HG03469 (cell line): ENCODE results near the gene IL36G.

Experiments
- ATAC-seq: cut with Tn5 transposase; IDR thresholded peaks from one replicate; pipeline ENCODE4 v1.9.1; 2021; ENCODE audit warnings: mild to moderate bottlenecking, moderate library complexity, moderate number of reproducible peaks; ENCODE audit not compliant: unreplicated experiment

IL36G gene

GRCh38 chr2:112972423-112973086, 5.3 kb upstream of the IL36G start:
- no peak for ATAC-seq

GRCh38 chr2:112973156-112973555, 4.7 kb upstream of the IL36G start:
- ATAC-seq, result no peak

GRCh38 chr2:112979731-112980130, 1.9 kb downstream of the IL36G start:
- ATAC-seq, result no peak

- no peak for ATAC-seq
Observed at GRCh38 chr2:112980537-112980936, 2.7 kb downstream of the IL36G start.

GRCh38 chr2:112985090-112985489, 7.3 kb downstream of the IL36G start:
- ATAC-seq, result no peak

- ATAC-seq, result no peak
Observed at GRCh38 chr2:112989611-112990010, 11.8 kb downstream of the IL36G start.

- ATAC-seq, result no peak
Observed at GRCh38 chr2:112993831-112994230, 16.0 kb downstream of the IL36G start.

- no peak for ATAC-seq
Observed at GRCh38 chr2:112994648-112995047, 16.8 kb downstream of the IL36G start.

GRCh38 chr2:112995346-112995920, 17.6 kb downstream of the IL36G start:
- ATAC-seq, result no peak

GRCh38 chr2:112996635-112997034, 18.8 kb downstream of the IL36G start:
- no peak for ATAC-seq

- ATAC-seq, result no peak
Observed at GRCh38 chr2:112997151-112997550, 19.3 kb downstream of the IL36G start.

GRCh38 chr2:113000436-113000835, 22.6 kb downstream of the IL36G start:
- no peak for ATAC-seq

GRCh38 chr2:113002677-113003076, 24.9 kb downstream of the IL36G start:
- ATAC-seq, result no peak

- no peak for ATAC-seq
Observed at GRCh38 chr2:113005030-113005509, 27.3 kb downstream of the IL36G start, which contains the start of gene IL36A. TSS of gene IL36A (plus strand) at chr2:113005459. CDS start at chr2:113005872, 413 bp downstream.

GRCh38 chr2:113007250-113007649, 29.4 kb downstream of the IL36G start:
- no peak for ATAC-seq

GRCh38 chr2:113009622-113010021, 31.8 kb downstream of the IL36G start:
- no peak for ATAC-seq

GRCh38 chr2:113010088-113010487, 32.3 kb downstream of the IL36G start:
- ATAC-seq, result no peak

GRCh38 chr2:113011108-113011507, 33.3 kb downstream of the IL36G start:
- no peak for ATAC-seq

- no peak for ATAC-seq
Observed at GRCh38 chr2:113012436-113013335, 34.9 kb downstream of the IL36G start.

- ATAC-seq, result no peak
Observed at GRCh38 chr2:113013336-113013661, 35.5 kb downstream of the IL36G start.

GRCh38 chr2:113014067-113014466, 36.3 kb downstream of the IL36G start:
- ATAC-seq, result no peak

- no peak for ATAC-seq
Observed at GRCh38 chr2:113015042-113015441, 37.2 kb downstream of the IL36G start.
